Measurements from ENCODE around the gene LARP4. TPM values are rescaled to one million over a fixed set of nuclear protein-coding genes. Genes with fewer than 3 reads are reported as not detected.
A peak's percentile ranks its signal among the peaks of the same experiment; 100 is the strongest.
"Not testable (repeated sequence)": the region's sequence is repeated elsewhere in the genome, so short reads cannot be mapped to it uniquely, and the experiment has no call there.

LARP4 gene
- total RNA-seq, 1 donor from 2014 or later = 64.2 TPM

DNA sequence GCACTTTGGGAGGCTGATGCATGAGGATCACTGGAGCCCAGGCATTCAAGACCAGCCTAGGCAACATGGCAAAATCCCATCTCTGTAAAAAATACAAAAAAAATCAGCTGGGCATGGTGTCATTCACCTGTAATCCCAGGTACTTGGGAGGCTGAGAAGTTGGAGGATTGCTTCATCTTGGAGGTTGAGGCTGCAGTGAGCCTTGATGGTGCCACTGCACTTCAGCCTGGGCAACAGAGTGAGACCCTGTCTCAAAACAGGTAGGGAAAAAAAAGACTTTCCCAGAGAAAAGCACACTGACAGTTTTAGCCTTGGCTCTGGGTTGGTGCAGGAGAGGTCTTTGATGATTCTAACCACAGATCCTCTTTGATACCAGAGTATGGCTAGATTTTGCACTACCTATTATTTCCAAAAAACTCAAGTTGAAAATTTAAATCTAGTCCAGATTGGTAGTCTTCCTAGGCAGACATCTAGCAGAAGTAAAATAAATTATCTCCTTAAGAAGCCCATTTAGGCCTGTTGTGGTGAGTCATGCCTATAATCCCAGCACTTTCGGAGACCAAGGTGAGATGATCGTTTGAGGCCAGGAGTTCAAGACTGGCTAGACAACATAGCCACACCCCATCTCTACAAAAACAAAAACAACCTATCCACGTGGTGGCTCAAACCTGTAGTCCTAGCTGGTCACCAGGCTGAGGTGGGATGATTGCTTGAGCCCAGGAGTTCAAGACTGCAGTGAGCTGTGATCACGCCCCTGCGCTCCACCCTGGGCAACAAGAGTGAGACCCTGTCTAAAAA lies 18.6 kb downstream of the LARP4 start:
- Mint-ChIP-seq H3K27ac (peak overlapping the region; percentile 45), H3K27me3 (no peaks in the 10 kb centered on the region), H3K4me1 (ENCODE audit: low read depth) (no peaks in the 10 kb centered on the region), H3K9me3 (ENCODE audit: low read depth) (no peaks in the 10 kb centered on the region), H3K4me3 (ENCODE audit: low read depth) (no peak overlapping the region), H3K36me3 (ENCODE audit: insufficient read depth) (peaks cover 6% of the 10 kb centered on the region)
- TF ChIP-seq, protein P1, sequence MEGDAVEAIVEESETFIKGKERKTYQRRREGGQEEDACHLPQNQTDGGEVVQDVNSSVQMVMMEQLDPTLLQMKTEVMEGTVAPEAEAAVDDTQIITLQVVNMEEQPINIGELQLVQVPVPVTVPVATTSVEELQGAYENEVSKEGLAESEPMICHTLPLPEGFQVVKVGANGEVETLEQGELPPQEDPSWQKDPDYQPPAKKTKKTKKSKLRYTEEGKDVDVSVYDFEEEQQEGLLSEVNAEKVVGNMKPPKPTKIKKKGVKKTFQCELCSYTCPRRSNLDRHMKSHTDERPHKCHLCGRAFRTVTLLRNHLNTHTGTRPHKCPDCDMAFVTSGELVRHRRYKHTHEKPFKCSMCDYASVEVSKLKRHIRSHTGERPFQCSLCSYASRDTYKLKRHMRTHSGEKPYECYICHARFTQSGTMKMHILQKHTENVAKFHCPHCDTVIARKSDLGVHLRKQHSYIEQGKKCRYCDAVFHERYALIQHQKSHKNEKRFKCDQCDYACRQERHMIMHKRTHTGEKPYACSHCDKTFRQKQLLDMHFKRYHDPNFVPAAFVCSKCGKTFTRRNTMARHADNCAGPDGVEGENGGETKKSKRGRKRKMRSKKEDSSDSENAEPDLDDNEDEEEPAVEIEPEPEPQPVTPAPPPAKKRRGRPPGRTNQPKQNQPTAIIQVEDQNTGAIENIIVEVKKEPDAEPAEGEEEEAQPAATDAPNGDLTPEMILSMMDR (IDR thresholded peaks at IDR 0.05; ENCODE audit: unreplicated experiment) = no peak
- no peak for DNase-seq (ENCODE audit: low spot score, unreplicated experiment)

DNA sequence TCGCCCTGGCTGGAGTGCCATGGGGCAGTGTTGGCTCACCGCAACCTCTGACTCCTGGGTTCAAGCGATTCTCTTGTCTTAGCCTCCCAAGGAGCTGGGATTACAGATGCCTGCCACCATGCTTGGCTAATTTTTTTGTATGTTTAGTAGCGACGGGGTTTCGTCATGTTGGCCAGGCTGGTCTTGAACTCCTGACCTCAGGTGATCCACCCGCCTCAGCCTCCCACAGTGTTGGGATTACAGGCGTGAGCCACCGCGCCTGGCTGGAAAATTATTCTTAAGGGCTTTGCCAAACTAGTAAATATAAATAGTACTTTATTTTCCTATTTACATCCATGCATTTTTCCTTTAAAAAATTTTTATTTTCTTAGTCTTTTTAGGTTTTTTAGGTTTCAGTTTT lies 22.2 kb downstream of the LARP4 start:
- not testable (repeated sequence) for H3K27ac Mint-ChIP-seq; H3K9me3 Mint-ChIP-seq (ENCODE audit: low read depth); H3K4me1 Mint-ChIP-seq (ENCODE audit: low read depth); DNase-seq (ENCODE audit: low spot score, unreplicated experiment); H3K36me3 Mint-ChIP-seq (ENCODE audit: insufficient read depth); H3K4me3 Mint-ChIP-seq (ENCODE audit: low read depth); H3K27me3 Mint-ChIP-seq

DNA sequence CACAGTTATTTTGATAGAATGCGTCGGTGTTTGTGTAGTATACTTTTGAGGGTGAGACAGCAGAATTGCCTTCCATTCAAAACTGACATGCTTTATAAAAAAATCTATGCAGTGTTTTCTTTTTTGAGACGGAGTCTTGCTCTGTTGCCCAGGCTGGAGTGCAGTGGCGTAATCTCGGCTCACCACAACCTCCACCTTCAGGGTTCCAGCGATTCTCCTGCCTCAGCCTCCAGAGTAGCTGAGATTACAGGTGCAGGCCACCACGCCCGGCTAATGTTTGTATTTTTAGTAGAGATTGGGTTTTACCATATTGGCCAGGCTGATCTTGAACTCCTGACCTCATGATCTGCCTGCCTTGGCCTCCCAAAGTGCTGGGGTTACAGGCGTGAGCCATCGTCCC lies 22.7 kb downstream of the LARP4 start:
- not testable (repeated sequence) for H3K4me3 Mint-ChIP-seq (ENCODE audit: low read depth); H3K9me3 Mint-ChIP-seq (ENCODE audit: low read depth); H3K36me3 Mint-ChIP-seq (ENCODE audit: insufficient read depth); H3K27ac Mint-ChIP-seq; DNase-seq (ENCODE audit: low spot score, unreplicated experiment); H3K27me3 Mint-ChIP-seq; H3K4me1 Mint-ChIP-seq (ENCODE audit: low read depth)

DNA sequence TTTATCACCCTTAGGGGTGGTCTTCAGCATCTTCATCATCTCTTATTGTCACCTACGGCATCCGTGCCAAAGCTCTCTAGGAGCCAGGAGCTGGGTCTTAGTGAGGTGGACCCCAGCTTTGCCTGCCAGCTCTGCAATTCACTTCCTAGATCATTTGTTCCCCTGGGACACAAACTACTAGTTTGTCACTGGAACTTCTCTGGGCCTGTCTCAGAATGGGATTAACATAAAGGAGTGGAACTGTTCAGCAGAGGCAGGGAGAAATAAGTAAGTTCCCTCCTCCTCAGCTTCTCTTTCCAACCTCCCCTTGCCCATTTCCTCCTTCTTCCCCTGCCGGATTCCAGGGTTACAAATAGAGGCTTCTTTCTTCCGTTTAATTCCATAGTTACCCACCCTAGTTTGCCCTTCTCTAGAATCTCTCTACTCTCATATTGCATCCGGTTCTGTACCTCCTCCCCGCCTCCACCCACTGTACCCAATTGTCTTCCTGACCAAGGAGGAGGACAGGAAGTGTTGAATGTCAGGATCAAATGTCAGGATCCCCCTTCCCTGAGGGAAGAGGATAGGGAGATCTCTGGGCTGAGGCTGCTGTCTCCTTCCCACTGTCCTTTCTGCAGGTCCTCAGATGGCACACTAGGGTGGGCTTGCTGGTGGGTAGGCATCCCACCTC lies 25.0 kb downstream of the LARP4 start:
- Mint-ChIP-seq H3K27me3 (no peaks in the 10 kb centered on the region), H3K4me3 (ENCODE audit: low read depth) (no peak overlapping the region), H3K36me3 (ENCODE audit: insufficient read depth) (peaks cover 6% of the 10 kb centered on the region), H3K4me1 (ENCODE audit: low read depth) (peaks cover 4% of the 10 kb centered on the region), H3K27ac (peak overlapping the region; percentile 27), H3K9me3 (ENCODE audit: low read depth) (no peaks in the 10 kb centered on the region)
- DNase-seq (ENCODE audit: low spot score, unreplicated experiment) = no peak
- TF ChIP-seq, protein P1 (IDR thresholded peaks at IDR 0.05; ENCODE audit: unreplicated experiment) = no peak

DNA sequence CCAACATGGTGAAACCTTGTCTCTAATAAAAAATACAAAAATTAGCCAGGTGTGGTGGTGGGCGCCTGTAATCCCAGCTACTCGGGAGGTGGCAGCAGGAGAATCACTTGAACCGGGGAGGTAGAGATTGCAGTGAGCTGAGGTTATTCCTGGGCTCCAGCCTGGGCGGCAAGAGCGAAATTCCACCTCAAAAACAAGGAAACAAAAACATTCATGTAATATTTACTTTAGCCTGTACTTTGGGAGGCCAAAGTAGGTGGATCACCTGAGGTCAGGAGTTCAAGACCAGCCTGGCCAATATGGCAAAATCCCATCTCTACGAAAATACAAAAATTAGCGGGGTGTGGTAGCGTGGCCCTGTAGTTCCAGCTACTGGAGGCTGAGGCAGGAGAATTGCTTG lies 31.0 kb downstream of the LARP4 start:
- H3K27me3 Mint-ChIP-seq; H3K4me3 Mint-ChIP-seq (ENCODE audit: low read depth); H3K9me3 Mint-ChIP-seq (ENCODE audit: low read depth); H3K27ac Mint-ChIP-seq; DNase-seq (ENCODE audit: low spot score, unreplicated experiment); H3K4me1 Mint-ChIP-seq (ENCODE audit: low read depth): not testable (repeated sequence)
- H3K36me3 Mint-ChIP-seq (ENCODE audit: insufficient read depth) = peaks cover 28% of the 10 kb centered on the region

DNA sequence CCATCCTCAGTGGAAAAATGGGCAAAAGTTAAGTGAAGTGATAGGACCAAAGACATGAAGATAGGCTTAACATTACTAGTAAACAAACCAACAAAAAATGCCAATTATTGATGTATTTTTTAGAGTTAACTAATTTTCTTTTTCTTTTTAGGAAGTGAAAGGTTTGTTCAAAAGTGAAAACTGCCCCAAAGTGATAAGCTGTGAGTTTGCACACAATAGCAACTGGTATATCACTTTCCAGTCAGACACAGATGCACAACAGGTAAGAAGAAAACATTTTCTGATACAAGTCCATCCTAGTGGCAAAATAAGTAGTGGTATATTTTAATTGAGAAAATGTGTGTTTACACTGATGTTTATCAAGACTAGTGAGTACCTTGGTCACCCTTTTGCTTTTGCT lies 39.6 kb downstream of the LARP4 start:
- H3K4me3 Mint-ChIP-seq (ENCODE audit: low read depth) = no peak overlapping the region
- TF ChIP-seq, protein P1 (IDR thresholded peaks at IDR 0.05; ENCODE audit: unreplicated experiment) = no peak
- H3K9me3 Mint-ChIP-seq (ENCODE audit: low read depth) = no peaks in the 10 kb centered on the region
- H3K4me1 Mint-ChIP-seq (ENCODE audit: low read depth) = no peaks in the 10 kb centered on the region
- peaks cover 28% of the 10 kb centered on the region for H3K36me3 Mint-ChIP-seq (ENCODE audit: insufficient read depth)
- no peak overlapping the region for H3K27ac Mint-ChIP-seq
- no peaks in the 10 kb centered on the region for H3K27me3 Mint-ChIP-seq
- no peak for DNase-seq (ENCODE audit: low spot score, unreplicated experiment)

DNA sequence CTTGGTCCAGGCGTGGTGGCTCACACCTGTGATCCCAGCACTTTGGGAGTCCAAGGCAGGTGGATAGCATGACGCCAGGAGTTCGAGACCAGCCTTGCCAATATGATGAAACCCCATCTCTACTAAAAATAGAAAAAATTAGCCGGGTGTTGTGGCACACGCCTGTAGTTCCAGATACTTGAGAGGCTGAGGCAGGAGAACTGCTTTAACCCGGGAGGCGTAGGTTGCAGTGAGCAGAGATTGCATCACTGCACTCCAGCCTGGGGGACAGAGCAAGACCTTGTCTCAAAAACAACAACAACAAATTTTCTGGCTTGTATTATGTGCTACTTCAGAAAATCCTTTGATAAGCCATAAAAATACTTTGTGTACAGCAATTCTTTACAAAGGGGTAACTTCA lies 41.1 kb downstream of the LARP4 start:
- Mint-ChIP-seq H3K9me3 (ENCODE audit: low read depth) (no peaks in the 10 kb centered on the region), H3K27me3 (no peaks in the 10 kb centered on the region), H3K27ac (no peak overlapping the region), H3K36me3 (ENCODE audit: insufficient read depth) (peaks cover 26% of the 10 kb centered on the region), H3K4me3 (ENCODE audit: low read depth) (no peak overlapping the region), H3K4me1 (ENCODE audit: low read depth) (no peaks in the 10 kb centered on the region)
- TF ChIP-seq, protein P1 (IDR thresholded peaks at IDR 0.05; ENCODE audit: unreplicated experiment) = no peak
- no peak for DNase-seq (ENCODE audit: low spot score, unreplicated experiment)

All from progenitor cell of endocrine pancreas (in vitro differentiated cells).